ENCODE results near the gene ZNF438. TPM values are rescaled to one million over a fixed set of nuclear protein-coding genes. Genes with fewer than 3 reads are reported as not detected.

The ZNF438 gene
- total and polyA plus RNA-seq, 10 of the 15 experiments (the other 5 are each of a cell fraction or from before 2014, with no cell fraction given), result 0.93 to 5.2 (median 1.9) TPM

GRCh38 chr10:30812018-30812851 lies 219.4 kb downstream of the ZNF438 start (continued):
- no peak for TF ChIP-seq BCLAF1 (IDR thresholded peaks at IDR 0.05)
- TF ChIP-seq ELK1 (IDR thresholded peaks at IDR 0.05; ENCODE audit: low read depth, low read length), result no peak

GRCh38 chr10:30811276-30812017 lies 220.2 kb downstream of the ZNF438 start:
- intact Hi-C loops (cut with micrococcal nuclease; ENCODE audit: unreplicated experiment) (no loop called here), in situ Hi-C loops (cut with MboI) (no loop called here)
- ATAC-seq (no peak), FAIRE-seq (no peak), DNase-seq (ENCODE audit: low read depth, low spot score) (no peak)
- Histone ChIP-seq H3K79me2 (ENCODE audit: control insufficient read depth, insufficient read depth, low read length) (no peaks in the 10 kb centered on the region), H2AFZ (ENCODE audit: control insufficient read depth, low read depth, low read length) (no peak overlapping the region), H3K27ac (ENCODE audit: control insufficient read depth, insufficient read depth) (no peak overlapping the region), H3K36me3 (ENCODE audit: control insufficient read depth in 2 of 2, insufficient read depth in 2 of 2, low read length in 1 of 2) (no peaks in the 10 kb centered on the region), H4K20me1 (ENCODE audit: control insufficient read depth, insufficient read depth) (no peaks in the 10 kb centered on the region), H3K4me3 (no peak overlapping the region), H3K4me1 (ENCODE audit: control insufficient read depth, insufficient read depth, low read length) (no peaks in the 10 kb centered on the region), H3K9ac (ENCODE audit: control insufficient read depth, insufficient read depth, low read length) (no peak overlapping the region), H3K4me2 (ENCODE audit: control insufficient read depth, insufficient read depth) (no peak overlapping the region), H3K9me3 (replicated peaks; ENCODE audit: control insufficient read depth, insufficient read depth, low read length) (no peaks in the 10 kb centered on the region), H3K27me3 (replicated peaks in 1 of 2; ENCODE audit: control insufficient read depth in 2 of 2, insufficient read depth in 2 of 2, low read length in 1 of 2) (no peaks in the 10 kb centered on the region)
- ChIA-PET POLR2A (interaction anchor here (0.9 kb wide), 1 partner anchor 187 kb away, joined by 4 read pairs; no protein-coding TSS in a partner anchor), SMC1A (ENCODE audit: uncharacterized antibody, unreplicated experiment) (interaction anchor here (1.1 kb wide), 1 partner anchor 75 kb away, joined by 3 read pairs; no protein-coding TSS in a partner anchor), RAD21 (ENCODE audit: unreplicated experiment) (interaction anchor here (1.0 kb wide), 1 partner anchor 15 kb away, joined by 3 read pairs; no protein-coding TSS in a partner anchor), CTCF (no interaction called here)
- 70% methylated on average over 16 of the region's 16 CpGs for WGBS (ENCODE audit: insufficient coverage, insufficient replicate concordance, low lambda C conversion rate, missing lambda C conversion rate)
- no TSS peak for BruUV-seq (replicated peaks)
- TF ChIP-seq TCF7 (IDR thresholded peaks at IDR 0.05; ENCODE audit: borderline replicate concordance) (no peak), ZNF207 (IDR thresholded peaks at IDR 0.05; ENCODE audit: borderline replicate concordance) (no peak), ZNF384 (IDR thresholded peaks at IDR 0.05; ENCODE audit: borderline replicate concordance, low read depth, low read length) (no peak), ZNF687 (IDR thresholded peaks at IDR 0.05) (no peak), SUZ12 (IDR thresholded peaks at IDR 0.05; ENCODE audit: unreplicated experiment) (no peak), SUPT20H (IDR thresholded peaks at IDR 0.05; ENCODE audit: borderline replicate concordance, control insufficient read depth, low read depth, low read length) (no peak), NR2F1 (conservative IDR thresholded peaks at IDR 0.05) (no peak)
